GM20000 (cell line): Measurements from ENCODE around the gene KIF22.

Experiments used
- DNase-seq: peaks from one replicate; pipeline ENCODE4 v3.0.0; 2012; ENCODE audit warnings: low spot score
- CTCF ChIP-seq: IDR thresholded peaks from 2 replicates; pipeline ENCODE4 v1.5.1; 2012; ENCODE audit warnings: mild to moderate bottlenecking, control low read depth; ENCODE audit errors: extremely low read depth, missing control alignments

KIF22 gene

GRCh38 chr16:29843931-29844330, 53.4 kb downstream of the KIF22 start:
- TF ChIP-seq CTCF: no peak
- DNase-seq: no peak

- no peak for TF ChIP-seq CTCF
- DNase-seq: no peak
Measured at GRCh38 chr16:29844575-29845331, 54.2 kb downstream of the KIF22 start.

GRCh38 chr16:29845656-29846055, 55.1 kb downstream of the KIF22 start:
- no peak for DNase-seq
- TF ChIP-seq CTCF: no peak

GRCh38 chr16:29848420-29849297, 58.1 kb downstream of the KIF22 start:
- TF ChIP-seq CTCF: peak; percentile 95
- DNase-seq: peak; percentile 82

- no peak for DNase-seq
- TF ChIP-seq CTCF: no peak
Measured at GRCh38 chr16:29849505-29849904, 59.0 kb downstream of the KIF22 start.

- TF ChIP-seq CTCF: no peak
- DNase-seq: no peak
Measured at GRCh38 chr16:29850998-29851397, 60.4 kb downstream of the KIF22 start.

- no peak for DNase-seq
- TF ChIP-seq CTCF: no peak
Measured at GRCh38 chr16:29852654-29853053, 62.1 kb downstream of the KIF22 start.
